ENCODE results near the gene IER2.

Gene IER2

GRCh38 chr19:13116282-13117175 is 33.7 kb upstream of the IER2 start, which contains the start of gene TRMT1:
TSS of gene TRMT1 (minus strand) at chr19:13116740. CDS start at chr19:13116399, 341 bp downstream.
- Mint-ChIP-seq H3K27ac (peak within 1 kb of the TSS; percentile 98), H3K9me3 (ENCODE audit: low read depth) (no peaks in the 10 kb centered on the region), H3K4me1 (ENCODE audit: low read depth) (peaks cover 40% of the 10 kb centered on the region), H3K27me3 (no peaks in the 10 kb centered on the region), H3K36me3 (peaks cover 2% of the 10 kb centered on the region), H3K4me3 (peak within 1 kb of the TSS; percentile 98)

GRCh38 chr19:13117176-13117771 is 32.9 kb upstream of the IER2 start:
- H3K4me3 Mint-ChIP-seq: peak overlapping the region; percentile 98
- H3K27ac Mint-ChIP-seq: peak overlapping the region; percentile 98
- H3K36me3 Mint-ChIP-seq: peaks cover 2% of the 10 kb centered on the region
- peaks cover 47% of the 10 kb centered on the region for H3K4me1 Mint-ChIP-seq (ENCODE audit: low read depth)
- H3K9me3 Mint-ChIP-seq (ENCODE audit: low read depth): no peaks in the 10 kb centered on the region
- H3K27me3 Mint-ChIP-seq: no peaks in the 10 kb centered on the region

GRCh38 chr19:13117772-13118423 is 32.3 kb upstream of the IER2 start, which contains the start of gene NACC1:
TSS of gene NACC1 (plus strand) at chr19:13118264. CDS start at chr19:13135208, 16,944 bp downstream.
- Mint-ChIP-seq H3K4me1 (ENCODE audit: low read depth) (peaks cover 52% of the 10 kb centered on the region), H3K27ac (peak within 1 kb of the TSS; percentile 98), H3K36me3 (peaks cover 2% of the 10 kb centered on the region), H3K9me3 (ENCODE audit: low read depth) (no peaks in the 10 kb centered on the region), H3K4me3 (peak within 1 kb of the TSS; percentile 98), H3K27me3 (no peaks in the 10 kb centered on the region)

GRCh38 chr19:13118424-13119193 is 31.6 kb upstream of the IER2 start:
- no peaks in the 10 kb centered on the region for H3K27me3 Mint-ChIP-seq
- H3K9me3 Mint-ChIP-seq (ENCODE audit: low read depth): no peaks in the 10 kb centered on the region
- H3K36me3 Mint-ChIP-seq: peaks cover 2% of the 10 kb centered on the region
- peaks cover 56% of the 10 kb centered on the region for H3K4me1 Mint-ChIP-seq (ENCODE audit: low read depth)
- peak overlapping the region; percentile 72 for H3K27ac Mint-ChIP-seq
- H3K4me3 Mint-ChIP-seq: peak overlapping the region; percentile 84

GRCh38 chr19:13119627-13120026 is 30.6 kb upstream of the IER2 start:
- peak overlapping the region; percentile 72 for H3K27ac Mint-ChIP-seq

GRCh38 chr19:13120031-13120430 is 30.2 kb upstream of the IER2 start:
- peaks cover 2% of the 10 kb centered on the region for H3K36me3 Mint-ChIP-seq
- peak overlapping the region; percentile 84 for H3K4me3 Mint-ChIP-seq
- no peaks in the 10 kb centered on the region for H3K27me3 Mint-ChIP-seq
- H3K9me3 Mint-ChIP-seq (ENCODE audit: low read depth): no peaks in the 10 kb centered on the region
- H3K27ac Mint-ChIP-seq: no peak overlapping the region
- peaks cover 56% of the 10 kb centered on the region for H3K4me1 Mint-ChIP-seq (ENCODE audit: low read depth)

More at GRCh38 chr19:13119627-13120026, 30.6 kb upstream of the IER2 start:
- Mint-ChIP-seq H3K36me3 (peaks cover 2% of the 10 kb centered on the region), H3K9me3 (ENCODE audit: low read depth) (no peaks in the 10 kb centered on the region), H3K4me1 (ENCODE audit: low read depth) (peaks cover 59% of the 10 kb centered on the region), H3K4me3 (peak overlapping the region; percentile 84), H3K27me3 (no peaks in the 10 kb centered on the region)

- no peaks in the 10 kb centered on the region for H3K9me3 Mint-ChIP-seq (ENCODE audit: low read depth)
- peaks cover 51% of the 10 kb centered on the region for H3K4me1 Mint-ChIP-seq (ENCODE audit: low read depth)
- H3K27me3 Mint-ChIP-seq: no peaks in the 10 kb centered on the region
- peak overlapping the region; percentile 84 for H3K4me3 Mint-ChIP-seq
- no peaks in the 10 kb centered on the region for H3K36me3 Mint-ChIP-seq
- H3K27ac Mint-ChIP-seq: no peak overlapping the region
These were observed 29.4 kb upstream of the IER2 start for GRCh38 chr19:13120817-13121216.

GRCh38 chr19:13121551-13122274 is 28.5 kb upstream of the IER2 start:
- Mint-ChIP-seq H3K4me1 (ENCODE audit: low read depth) (peaks cover 49% of the 10 kb centered on the region), H3K27me3 (no peaks in the 10 kb centered on the region), H3K36me3 (no peaks in the 10 kb centered on the region), H3K27ac (peak overlapping the region; percentile 22), H3K4me3 (peak overlapping the region; percentile 46), H3K9me3 (ENCODE audit: low read depth) (no peaks in the 10 kb centered on the region)

GRCh38 chr19:13122275-13122878 is 27.8 kb upstream of the IER2 start:
- Mint-ChIP-seq H3K27me3 (no peaks in the 10 kb centered on the region), H3K36me3 (no peaks in the 10 kb centered on the region), H3K4me3 (peak overlapping the region; percentile 46), H3K9me3 (ENCODE audit: low read depth) (no peaks in the 10 kb centered on the region), H3K4me1 (ENCODE audit: low read depth) (peaks cover 48% of the 10 kb centered on the region), H3K27ac (peak overlapping the region; percentile 75)

- Mint-ChIP-seq H3K9me3 (ENCODE audit: low read depth) (no peaks in the 10 kb centered on the region), H3K4me1 (ENCODE audit: low read depth) (peaks cover 50% of the 10 kb centered on the region), H3K36me3 (no peaks in the 10 kb centered on the region), H3K27ac (peak overlapping the region; percentile 75), H3K4me3 (no peak overlapping the region), H3K27me3 (no peaks in the 10 kb centered on the region)
These were observed 26.9 kb upstream of the IER2 start for GRCh38 chr19:13122980-13123957.

GRCh38 chr19:13127051-13127450 is 23.2 kb upstream of the IER2 start:
- peaks cover 36% of the 10 kb centered on the region for H3K4me1 Mint-ChIP-seq (ENCODE audit: low read depth)
- H3K36me3 Mint-ChIP-seq: no peaks in the 10 kb centered on the region
- H3K27me3 Mint-ChIP-seq: no peaks in the 10 kb centered on the region
- H3K9me3 Mint-ChIP-seq (ENCODE audit: low read depth): no peaks in the 10 kb centered on the region
- no peak overlapping the region for H3K27ac Mint-ChIP-seq
- H3K4me3 Mint-ChIP-seq: no peak overlapping the region

GRCh38 chr19:13127811-13128575 is 22.2 kb upstream of the IER2 start:
- Mint-ChIP-seq H3K27ac (peak overlapping the region; percentile 3), H3K36me3 (no peaks in the 10 kb centered on the region), H3K4me1 (ENCODE audit: low read depth) (peaks cover 37% of the 10 kb centered on the region), H3K27me3 (no peaks in the 10 kb centered on the region), H3K9me3 (ENCODE audit: low read depth) (no peaks in the 10 kb centered on the region), H3K4me3 (no peak overlapping the region)

Data from activated naive CD8-positive, alpha-beta T cell (primary cell).